GM19023 (cell line): ENCODE results near the gene ARMC9.

ENCODE experiments used
- ATAC-seq: cut with Tn5 transposase; IDR thresholded peaks from one replicate; pipeline ENCODE4 v1.9.1; 2021; ENCODE audit warnings: mild to moderate bottlenecking, moderate library complexity; ENCODE audit not compliant: unreplicated experiment

Gene ARMC9

GRCh38 chr2:231201475-231201814, 3.0 kb downstream of the ARMC9 start:
- ATAC-seq, result no peak

GRCh38 chr2:231203087-231203486, 4.7 kb downstream of the ARMC9 start:
- no peak for ATAC-seq

- no peak for ATAC-seq
Observed at GRCh38 chr2:231204146-231204545, 5.7 kb downstream of the ARMC9 start.

- ATAC-seq, result no peak
Observed at GRCh38 chr2:231204581-231204980, 6.2 kb downstream of the ARMC9 start.

GRCh38 chr2:231207734-231208133, 9.3 kb downstream of the ARMC9 start:
- no peak for ATAC-seq

- ATAC-seq, result no peak
Observed at GRCh38 chr2:231210782-231211181, 12.4 kb downstream of the ARMC9 start.

- no peak for ATAC-seq
Observed at GRCh38 chr2:231211486-231211885, 13.1 kb downstream of the ARMC9 start.

GRCh38 chr2:231212329-231212845, 14.0 kb downstream of the ARMC9 start:
- ATAC-seq, result no peak

- no peak for ATAC-seq
Observed at GRCh38 chr2:231213931-231214642, 15.7 kb downstream of the ARMC9 start.

GRCh38 chr2:231218366-231218765, 19.9 kb downstream of the ARMC9 start:
- ATAC-seq, result no peak

GRCh38 chr2:231219289-231219688, 20.9 kb downstream of the ARMC9 start:
- no peak for ATAC-seq

- no peak for ATAC-seq
Observed at GRCh38 chr2:231221761-231222160, 23.3 kb downstream of the ARMC9 start.

GRCh38 chr2:231222318-231223000, 24.0 kb downstream of the ARMC9 start:
- ATAC-seq, result peak; percentile 81

GRCh38 chr2:231223001-231223375, 24.6 kb downstream of the ARMC9 start:
- ATAC-seq, result no peak

GRCh38 chr2:231223458-231223976, 25.1 kb downstream of the ARMC9 start:
- no peak for ATAC-seq

- peak; percentile 48 for ATAC-seq
Observed at GRCh38 chr2:231227310-231228162, 29.1 kb downstream of the ARMC9 start.

GRCh38 chr2:231228223-231228622, 29.8 kb downstream of the ARMC9 start:
- peak; percentile 83 for ATAC-seq

GRCh38 chr2:231228974-231229529, 30.6 kb downstream of the ARMC9 start:
- ATAC-seq, result no peak

GRCh38 chr2:231235217-231235616, 36.8 kb downstream of the ARMC9 start:
- no peak for ATAC-seq

GRCh38 chr2:231238689-231239088, 40.3 kb downstream of the ARMC9 start:
- no peak for ATAC-seq

GRCh38 chr2:231239751-231240150, 41.3 kb downstream of the ARMC9 start:
- ATAC-seq, result no peak
